NCI-H2107 (cell line): Measurements from ENCODE around the gene SLC2A14.
"Not testable (repeated sequence)": the region's sequence is repeated elsewhere in the genome, so short reads cannot be mapped to it uniquely, and the experiment has no call there.

Experiments used
- DNase-seq: peaks from one replicate; lab custom pipeline; 2025; lab: John Stamatoyannopoulos, UW

The SLC2A14 gene

DNA sequence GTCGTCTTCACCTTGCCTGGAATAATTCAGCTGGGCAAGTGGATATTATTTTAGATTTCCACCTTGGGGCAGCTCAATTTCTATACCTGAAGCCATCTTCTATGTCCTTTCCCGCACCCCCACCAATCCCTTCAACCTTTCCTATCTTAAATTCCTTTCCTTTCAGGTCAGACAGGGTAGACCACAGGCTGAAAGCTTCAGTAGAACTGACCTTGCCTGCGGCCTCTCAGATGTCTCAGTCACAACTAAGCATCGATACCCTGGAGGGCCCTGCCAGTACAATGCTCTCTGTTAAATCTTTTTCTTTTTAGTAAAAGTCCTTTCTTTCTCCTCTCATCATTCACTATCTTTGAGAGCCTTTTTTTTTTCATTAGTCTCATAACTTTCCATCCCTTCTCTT, 38.9 kb downstream of the SLC2A14 start:
- DNase-seq = no peak

DNA sequence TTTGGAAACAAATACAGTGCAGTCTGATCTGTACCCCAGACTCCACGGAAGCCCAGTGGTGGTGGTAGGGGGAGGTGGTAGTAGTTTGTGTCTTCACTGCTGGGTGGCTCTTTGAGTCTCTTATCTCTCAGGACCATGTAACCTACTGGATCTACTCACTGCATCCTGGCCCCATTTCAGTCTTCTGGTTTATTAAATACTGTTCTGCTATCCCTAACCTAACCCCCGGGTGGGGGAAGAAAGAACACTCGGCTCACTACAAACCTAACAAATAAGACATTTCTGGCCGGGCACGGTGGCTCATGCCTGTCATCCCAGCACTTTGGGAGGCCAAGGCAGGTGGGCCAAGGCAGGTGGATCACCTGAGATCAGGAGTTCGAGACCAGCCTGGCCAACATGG, 39.5 kb downstream of the SLC2A14 start:
- not testable (repeated sequence) for DNase-seq

- no peak for DNase-seq
Observed at GRCh38 chr12:7832059-7832696, 40.5 kb downstream of the SLC2A14 start.

GRCh38 chr12:7829737-7830136, 43.0 kb downstream of the SLC2A14 start:
- DNase-seq = not testable (repeated sequence)

DNA sequence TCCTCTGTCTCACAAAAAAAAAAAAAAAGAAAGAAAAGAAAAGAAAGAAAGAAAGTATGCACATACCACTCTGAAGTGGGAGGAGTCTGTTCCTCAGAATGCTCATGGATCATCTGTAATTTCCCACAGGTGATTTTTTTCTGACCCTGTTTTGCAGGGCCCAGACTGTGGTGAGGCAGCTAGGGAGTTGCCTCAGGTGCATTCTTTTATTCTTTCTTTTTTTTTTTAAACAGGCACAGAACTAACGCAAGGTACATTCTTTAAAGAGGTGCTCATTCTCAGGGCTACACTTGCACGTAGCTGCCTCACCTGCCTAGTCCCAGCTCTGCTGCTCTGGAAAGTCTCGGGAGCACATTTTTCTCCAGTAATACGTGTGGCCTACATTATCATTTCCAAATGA, 47.0 kb downstream of the SLC2A14 start:
- DNase-seq = not testable (repeated sequence)

- no peak for DNase-seq
Observed at GRCh38 chr12:7806863-7807487, 65.7 kb downstream of the SLC2A14 start.

DNA sequence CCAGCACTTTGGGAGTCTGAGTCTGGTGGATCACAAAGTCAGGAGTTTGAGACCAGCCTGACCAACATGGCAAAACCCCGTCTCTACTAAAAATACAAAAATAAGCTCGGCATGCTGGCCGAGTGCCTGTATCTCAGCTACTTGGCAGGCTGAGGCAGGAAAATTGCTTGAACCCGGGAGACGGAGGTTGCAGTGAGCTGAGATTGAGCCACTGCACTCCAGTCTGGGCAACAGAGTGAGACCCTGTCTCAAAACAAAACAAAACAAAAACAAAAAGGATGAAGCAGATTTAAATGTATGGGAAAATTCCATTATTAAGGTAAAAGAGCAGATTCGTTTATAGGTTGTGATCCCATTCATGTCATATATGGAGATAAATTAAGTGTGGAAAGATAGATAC, 66.4 kb downstream of the SLC2A14 start:
- DNase-seq = not testable (repeated sequence)

GRCh38 chr12:7801460-7801859, 71.3 kb downstream of the SLC2A14 start:
- DNase-seq = no peak

- not testable (repeated sequence) for DNase-seq
Observed at GRCh38 chr12:7798750-7799308, 73.9 kb downstream of the SLC2A14 start.

DNA sequence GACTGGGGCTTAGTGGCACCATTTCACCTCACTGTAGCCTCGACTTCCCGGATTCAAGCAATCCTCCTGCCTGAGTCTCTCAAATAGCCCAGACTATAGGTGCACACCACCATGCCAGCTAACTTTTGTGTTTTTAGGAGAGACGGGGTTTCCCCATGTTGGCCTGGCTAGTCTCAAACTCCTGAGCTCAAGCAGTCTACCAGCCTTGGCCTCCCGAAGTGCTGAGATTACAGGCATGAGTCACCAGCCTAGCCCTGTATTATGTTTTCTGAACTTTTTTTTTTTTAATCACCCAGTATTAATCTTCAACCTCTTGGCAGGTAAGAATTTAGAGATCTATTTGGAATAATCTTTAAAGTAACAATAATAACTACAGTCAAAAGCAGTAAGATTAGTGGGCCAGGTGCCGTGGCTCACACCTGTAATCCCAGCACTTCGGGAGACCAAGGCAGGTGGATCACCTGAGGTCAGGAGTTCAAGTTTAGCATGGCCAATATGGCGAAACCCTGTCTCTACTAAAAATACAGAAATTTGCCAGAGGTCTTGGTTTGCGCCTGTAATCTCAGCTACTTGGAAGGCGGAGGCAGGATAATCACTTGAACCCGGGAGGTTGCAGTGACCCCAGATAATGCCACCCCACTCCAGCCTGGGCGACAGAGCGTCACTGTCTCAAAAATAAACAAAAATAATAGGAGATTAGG, 74.9 kb downstream of the SLC2A14 start:
- no peak for DNase-seq

DNA sequence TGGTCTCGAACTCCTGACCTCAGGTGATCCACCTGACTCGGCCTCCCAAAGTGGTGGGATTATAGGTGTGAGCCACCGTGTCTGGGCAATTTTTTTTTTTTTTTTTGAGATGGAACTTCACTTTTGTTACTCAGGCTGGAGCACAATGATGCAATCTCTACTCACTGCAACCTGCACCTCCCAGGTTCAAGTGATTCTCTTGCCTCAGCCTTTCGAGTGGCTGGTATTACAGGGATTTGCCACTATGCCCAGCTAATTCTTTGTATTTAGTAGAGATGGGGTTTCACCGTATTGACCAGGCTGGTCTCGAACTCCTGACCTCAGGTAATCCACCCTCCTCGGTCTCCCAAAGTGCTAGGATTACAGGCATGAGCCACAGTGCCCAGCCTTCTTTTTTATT, 75.4 kb downstream of the SLC2A14 start:
- not testable (repeated sequence) for DNase-seq

GRCh38 chr12:7793211-7793610, 79.5 kb downstream of the SLC2A14 start:
- no peak for DNase-seq

DNA sequence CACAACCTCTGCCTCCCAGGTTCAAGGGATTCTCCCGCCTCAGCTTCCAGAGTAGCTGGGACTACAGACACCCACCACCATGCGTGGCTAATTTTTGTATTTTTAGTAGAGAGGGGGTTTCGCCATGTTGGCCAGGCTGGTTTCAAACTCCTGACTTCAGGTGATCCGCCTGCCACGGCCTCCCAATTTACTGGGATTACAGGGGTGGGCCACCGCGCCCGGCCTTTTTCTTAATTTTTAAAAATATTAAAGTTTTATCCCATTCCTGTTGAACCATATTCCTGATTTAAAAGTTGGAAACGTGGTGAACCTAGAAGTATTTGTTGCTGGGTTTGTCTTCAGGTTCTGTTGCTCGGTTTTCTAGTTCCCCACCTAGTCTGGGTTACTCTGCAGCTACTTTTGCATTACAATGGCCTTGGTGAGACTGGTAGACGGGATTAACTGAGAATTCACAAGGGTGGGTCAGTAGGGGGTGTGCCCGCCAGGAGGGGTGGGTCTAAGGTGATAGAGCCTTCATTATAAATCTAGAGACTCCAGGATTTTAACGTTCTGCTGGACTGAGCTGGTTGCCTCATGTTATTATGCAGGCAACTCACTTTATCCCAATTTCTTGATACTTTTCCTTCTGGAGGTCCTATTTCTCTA, 83.7 kb downstream of the SLC2A14 start, which contains the start of gene NANOG:
Gene NANOG (plus strand): TSS at position 519 of the 645 bp plus-strand sequence. CDS start 213 bp downstream, outside the sequence.
- DNase-seq = not testable (repeated sequence)

DNA sequence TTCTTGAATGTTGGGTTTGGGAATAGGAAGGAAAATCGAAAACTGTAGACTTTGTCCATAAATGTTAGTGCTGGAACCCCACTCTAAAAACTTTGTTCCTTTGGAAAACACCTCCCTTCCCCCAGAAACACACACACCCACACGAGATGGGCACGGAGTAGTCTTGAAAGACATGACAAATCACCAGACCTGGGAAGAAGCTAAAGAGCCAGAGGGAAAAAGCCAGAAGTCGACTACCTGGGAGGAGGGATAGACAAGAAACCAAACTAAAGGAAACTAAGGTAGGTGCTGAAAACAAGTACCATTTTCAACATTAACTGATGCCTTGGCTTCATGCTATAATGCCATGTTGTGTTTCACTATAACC, 84.4 kb downstream of the SLC2A14 start:
- no peak for DNase-seq

DNA sequence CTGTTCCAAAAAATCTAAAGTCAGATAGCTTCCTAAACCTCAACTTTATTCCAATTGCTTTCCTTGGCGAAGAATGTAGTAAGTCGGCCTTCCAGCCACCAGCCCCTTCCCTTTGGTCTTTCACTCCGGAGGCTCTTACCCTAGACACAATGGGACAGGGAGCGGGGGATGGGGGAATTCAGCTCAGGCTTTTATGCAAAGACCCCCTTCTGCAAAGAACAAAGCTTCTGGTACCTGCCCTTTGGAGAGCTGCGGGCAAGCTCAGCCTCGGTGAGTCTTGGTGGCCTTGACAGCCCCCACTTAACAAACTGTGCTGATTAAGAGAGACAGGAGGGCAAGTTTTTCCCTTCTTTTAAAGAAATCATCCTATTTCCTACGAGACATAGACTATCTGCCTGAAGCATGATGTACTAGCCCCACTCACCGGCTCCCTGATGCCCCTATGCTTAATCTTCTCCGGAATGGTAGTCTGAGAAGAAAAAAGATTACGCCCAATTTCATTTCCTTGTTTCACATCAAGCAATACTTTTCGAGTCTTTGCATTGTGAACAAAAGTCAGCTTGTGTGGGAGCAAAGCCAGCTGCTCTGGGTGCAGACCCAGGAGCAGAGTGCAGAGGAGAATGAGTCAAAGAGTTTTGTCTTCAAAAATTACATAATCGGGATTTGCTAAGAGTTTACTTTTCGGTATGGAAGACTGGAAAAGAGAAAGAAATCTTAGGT, 85.0 kb downstream of the SLC2A14 start:
- DNase-seq = no peak

DNA sequence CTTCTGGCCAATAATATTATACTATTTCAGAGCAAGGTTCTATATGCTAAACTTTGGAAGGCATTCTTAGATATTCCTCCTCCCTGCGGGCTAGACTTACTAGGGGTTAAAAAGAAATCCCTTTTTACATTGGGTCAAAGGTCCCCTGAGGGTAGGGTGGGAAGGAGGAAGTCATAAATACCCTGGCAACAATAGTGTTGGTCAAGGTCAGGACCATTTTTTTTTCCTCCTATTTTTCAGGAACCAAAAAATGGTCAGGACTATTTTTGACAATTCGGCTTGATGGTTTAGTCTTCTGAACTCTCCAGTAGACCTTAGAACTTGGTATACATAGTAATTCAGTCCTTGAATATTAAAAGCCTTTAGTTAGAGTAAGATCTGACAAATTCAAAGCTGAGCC, 88.0 kb downstream of the SLC2A14 start:
- no peak for DNase-seq

- DNase-seq = not testable (repeated sequence)
Observed at GRCh38 chr12:7783433-7783832, 89.3 kb downstream of the SLC2A14 start.

- DNase-seq = no peak
Observed at GRCh38 chr12:7782055-7782454, 90.7 kb downstream of the SLC2A14 start.

DNA sequence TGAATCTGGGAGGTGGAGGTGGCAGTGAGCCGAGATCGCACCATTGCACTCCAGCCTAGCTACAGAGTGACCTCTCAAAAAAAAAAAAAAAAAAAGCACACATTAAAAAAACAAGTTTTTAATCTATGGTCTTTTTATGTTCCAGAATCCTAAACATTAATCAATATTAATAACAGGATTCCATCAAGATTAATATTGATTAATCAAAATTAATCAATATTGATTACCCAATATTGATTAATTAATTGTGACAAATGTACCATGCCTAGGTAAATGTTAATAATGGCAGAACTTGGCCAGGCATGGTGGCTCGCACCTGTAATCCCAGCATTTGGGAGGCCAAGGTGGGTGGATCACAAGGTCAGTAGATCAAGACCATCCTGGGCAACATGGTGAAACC, 91.4 kb downstream of the SLC2A14 start:
- DNase-seq = no peak

- no peak for DNase-seq
Observed at GRCh38 chr12:7769999-7770398, 102.7 kb downstream of the SLC2A14 start.
